HG03066 (cell line): Measurements from ENCODE around the gene HOXB9.

Source experiments
- ATAC-seq: cut with Tn5 transposase; IDR thresholded peaks from one replicate; pipeline ENCODE4 v1.9.1; 2021; ENCODE audit warnings: low read depth; ENCODE audit not compliant: unreplicated experiment

HOXB9 gene

GRCh38 chr17:48589060-48589830, 36.9 kb downstream of the HOXB9 start:
- no peak for ATAC-seq

GRCh38 chr17:48588528-48588927, 37.6 kb downstream of the HOXB9 start:
- no peak for ATAC-seq

- ATAC-seq: no peak
These were observed 38.1 kb downstream of the HOXB9 start for GRCh38 chr17:48588074-48588415.

GRCh38 chr17:48587276-48588073, 38.7 kb downstream of the HOXB9 start:
- ATAC-seq: no peak

- ATAC-seq: no peak
These were observed 39.6 kb downstream of the HOXB9 start for GRCh38 chr17:48586355-48587258.

- ATAC-seq: no peak
These were observed 41.9 kb downstream of the HOXB9 start for GRCh38 chr17:48584223-48584741.

- ATAC-seq: no peak
These were observed 42.4 kb downstream of the HOXB9 start for GRCh38 chr17:48583708-48584222.

GRCh38 chr17:48582750-48583069, 43.4 kb downstream of the HOXB9 start:
- no peak for ATAC-seq

- no peak for ATAC-seq
These were observed 46.2 kb downstream of the HOXB9 start for GRCh38 chr17:48579760-48580554.

GRCh38 chr17:48579471-48579759, 46.7 kb downstream of the HOXB9 start:
- no peak for ATAC-seq

GRCh38 chr17:48578616-48579470, 47.3 kb downstream of the HOXB9 start:
- no peak for ATAC-seq

- no peak for ATAC-seq
These were observed 48.1 kb downstream of the HOXB9 start, which contains the start of gene HOXB4 for GRCh38 chr17:48577946-48578615. HOXB4 (minus strand) TSS chr17:48578350; CDS start chr17:48578319, 31 bp downstream.

- ATAC-seq: no peak
These were observed 48.7 kb downstream of the HOXB9 start for GRCh38 chr17:48577330-48577945.

- ATAC-seq: no peak
These were observed 49.5 kb downstream of the HOXB9 start for GRCh38 chr17:48576479-48577309.

- ATAC-seq: no peak
These were observed 50.3 kb downstream of the HOXB9 start for GRCh38 chr17:48575673-48576478.

GRCh38 chr17:48575066-48575582, 51.0 kb downstream of the HOXB9 start:
- ATAC-seq: no peak
